IPS-18c (cell line): ENCODE results near the gene ACAT2.
A peak's percentile ranks its signal among the peaks of the same experiment; 100 is the strongest.
"Not testable (repeated sequence)": the region's sequence is repeated elsewhere in the genome, so short reads cannot be mapped to it uniquely, and the experiment has no call there.

Experiments
- H3K4me3 ChIP-seq: 2 replicates; pipeline ENCODE4 v1.7.0; 2013; ENCODE audit warnings: low read depth, mild to moderate bottlenecking, low read length, moderate library complexity; ENCODE audit not compliant: insufficient read depth
- H3K9me3 ChIP-seq: one replicate; pipeline ENCODE4 v1.6.1; 2013; ENCODE audit warnings: mild to moderate bottlenecking, low read length, moderate library complexity; ENCODE audit not compliant: control insufficient read depth, insufficient read depth

The ACAT2 gene

DNA sequence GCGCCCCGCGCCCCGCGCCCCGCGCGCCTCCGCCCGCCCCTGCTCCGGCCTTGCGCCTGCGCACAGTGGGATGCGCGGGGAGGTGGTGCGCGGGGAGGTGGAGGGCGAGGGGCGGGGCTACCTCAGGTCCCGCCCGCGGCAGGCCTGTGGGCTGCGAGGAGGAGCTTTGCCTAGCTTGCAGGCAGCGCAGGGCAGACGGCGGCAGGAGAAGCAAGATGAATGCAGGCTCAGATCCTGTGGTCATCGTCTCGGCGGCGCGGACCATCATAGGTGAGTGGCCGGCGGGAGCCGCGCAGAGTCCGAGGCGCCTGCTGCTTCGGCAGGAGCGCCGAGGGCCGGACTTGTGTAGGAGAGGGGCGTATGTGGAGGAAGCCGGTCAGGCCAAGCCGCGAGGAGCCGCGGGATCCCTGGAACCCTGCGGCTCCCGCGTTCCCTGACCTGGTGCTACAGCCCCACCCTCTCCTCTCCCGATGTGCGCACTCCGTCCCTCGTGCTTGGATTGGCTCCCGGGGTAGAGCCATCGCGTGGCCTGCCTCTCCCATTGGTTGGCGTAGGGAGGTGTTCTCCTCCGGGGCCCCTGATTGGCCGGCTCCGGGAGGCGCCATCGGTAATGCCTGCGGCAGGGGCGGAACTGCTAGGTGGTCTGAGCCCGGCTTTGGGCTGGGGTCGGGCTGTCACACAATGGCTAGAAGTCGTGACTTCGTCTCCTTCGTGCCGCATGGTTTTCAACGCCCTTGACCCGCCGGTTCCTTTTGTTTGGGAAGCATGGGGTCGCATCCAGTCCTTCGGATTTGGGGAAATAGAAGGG is at the start of gene ACAT2:
TSS of gene ACAT2 (plus strand) at position 173 of the 808 bp plus-strand sequence. CDS start at position 216, 43 bp downstream.
- Histone ChIP-seq H3K9me3 (no peaks in the 10 kb centered on the region), H3K4me3 (peak within 1 kb of the TSS; percentile 96)

DNA sequence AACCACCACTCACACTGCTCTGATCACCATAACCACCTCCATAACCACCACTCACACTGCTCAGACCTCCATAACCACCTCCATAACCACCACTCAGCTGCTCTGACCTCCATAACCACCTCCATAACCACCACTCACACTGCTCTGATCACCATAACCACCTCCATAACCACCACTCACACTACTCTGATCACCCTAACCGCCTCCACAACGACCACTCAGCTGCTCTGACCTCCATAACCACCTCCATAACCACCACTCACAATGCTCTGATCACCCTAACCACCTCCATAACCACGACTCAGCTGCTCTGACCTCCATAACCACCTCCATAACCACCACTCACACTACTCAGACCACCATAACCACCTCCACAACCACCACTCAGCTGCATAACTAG is 49.5 kb upstream of the ACAT2 start:
- H3K4me3 ChIP-seq, H3K9me3 ChIP-seq: not testable (repeated sequence)

GRCh38 chr6:159713984-159714383 is 47.9 kb upstream of the ACAT2 start:
- Histone ChIP-seq H3K4me3 (no peak overlapping the region), H3K9me3 (no peaks in the 10 kb centered on the region)

DNA sequence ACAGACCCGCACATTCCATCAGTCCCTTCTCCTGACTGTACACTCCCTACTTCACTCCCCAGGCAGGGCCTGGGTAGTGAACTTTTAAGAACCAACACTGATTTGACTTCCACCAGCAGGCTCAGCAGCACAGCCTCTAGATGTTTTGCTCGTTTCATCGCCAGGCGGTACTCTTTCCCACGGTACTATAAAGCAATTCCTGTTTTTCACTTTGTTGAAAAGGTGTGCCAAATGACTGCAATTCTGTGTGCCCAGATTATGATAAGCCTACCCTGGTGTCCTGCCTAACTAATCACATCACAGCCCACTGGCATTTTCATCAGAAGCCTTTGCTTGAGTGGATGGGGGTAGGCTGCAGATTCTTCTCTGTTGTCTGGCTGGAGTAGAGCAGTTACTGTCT is 47.4 kb upstream of the ACAT2 start:
- no peaks in the 10 kb centered on the region for H3K9me3 ChIP-seq
- H3K4me3 ChIP-seq: no peak overlapping the region

DNA sequence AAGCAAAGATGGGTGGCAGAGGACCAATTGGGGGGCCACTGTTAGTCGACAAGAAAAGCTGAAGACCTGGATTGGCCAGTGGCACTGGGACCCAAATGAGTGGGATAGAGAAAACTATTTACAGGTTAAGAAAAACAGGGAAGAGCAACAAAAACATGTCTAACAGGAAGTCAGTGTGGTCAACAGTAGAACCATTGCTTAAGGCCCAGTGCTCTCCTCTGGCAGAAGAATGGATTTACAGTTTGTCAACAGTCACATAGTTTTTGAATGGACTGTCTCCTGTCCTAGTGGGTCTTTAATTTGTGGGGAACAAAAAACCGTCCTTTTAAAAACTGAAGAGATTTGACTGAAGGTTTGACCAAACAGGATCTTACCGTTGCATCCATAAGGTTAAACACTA is 46.7 kb upstream of the ACAT2 start:
- Histone ChIP-seq H3K4me3 (no peak overlapping the region), H3K9me3 (no peaks in the 10 kb centered on the region)

GRCh38 chr6:159715605-159716004 is 46.2 kb upstream of the ACAT2 start:
- Histone ChIP-seq H3K9me3 (no peaks in the 10 kb centered on the region), H3K4me3 (no peak overlapping the region)

- Histone ChIP-seq H3K9me3 (no peaks in the 10 kb centered on the region), H3K4me3 (no peak overlapping the region)
Measured at GRCh38 chr6:159716247-159717096, 45.4 kb upstream of the ACAT2 start.

- no peak overlapping the region for H3K4me3 ChIP-seq
Measured at GRCh38 chr6:159718634-159719033, 43.2 kb upstream of the ACAT2 start.

DNA sequence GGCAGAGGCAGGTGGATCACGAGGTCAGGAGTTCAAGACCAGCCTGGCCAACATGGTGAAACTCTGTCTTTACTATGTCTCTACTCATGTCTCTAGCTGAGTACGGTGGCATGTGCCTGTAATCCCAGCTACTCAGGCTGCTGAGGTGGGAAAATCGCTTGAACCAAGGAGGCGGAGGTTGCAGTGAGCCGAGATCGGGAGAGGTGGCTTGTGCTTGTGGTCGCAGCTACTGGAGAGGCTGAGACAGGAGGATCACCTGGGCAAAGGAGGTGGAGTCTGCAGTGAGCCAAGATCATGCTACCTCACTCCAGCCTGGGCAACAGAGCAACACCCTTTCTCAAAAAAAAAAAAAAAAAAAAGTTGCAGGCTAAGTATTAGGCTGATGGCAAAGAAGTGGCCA is 42.6 kb upstream of the ACAT2 start:
- Histone ChIP-seq H3K9me3 (no peaks in the 10 kb centered on the region), H3K4me3 (no peak overlapping the region)

More at GRCh38 chr6:159718634-159719033, 43.2 kb upstream of the ACAT2 start:
- H3K9me3 ChIP-seq: no peaks in the 10 kb centered on the region

- H3K4me3 ChIP-seq: no peak overlapping the region
- H3K9me3 ChIP-seq: no peaks in the 10 kb centered on the region
Measured at GRCh38 chr6:159720708-159721107, 41.1 kb upstream of the ACAT2 start.

DNA sequence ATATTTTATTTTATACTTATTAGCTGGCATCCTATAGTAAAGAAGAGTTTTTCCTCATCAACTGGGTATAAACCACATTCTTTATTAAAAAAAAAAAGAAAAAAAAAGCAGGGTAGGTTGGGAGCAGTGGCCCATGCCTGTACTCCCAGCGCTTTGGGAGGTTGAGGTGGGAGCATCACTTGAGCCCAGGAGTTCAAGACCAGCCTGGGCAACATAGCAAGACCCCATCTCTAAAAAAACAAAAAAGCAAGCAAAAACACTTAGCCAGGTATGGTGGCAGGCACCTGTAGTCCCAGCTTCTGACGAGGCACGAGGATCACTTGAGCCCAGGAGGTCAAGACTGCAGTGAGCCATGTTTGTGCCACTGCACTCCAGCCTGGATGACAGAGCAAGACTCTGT is 39.9 kb upstream of the ACAT2 start:
- not testable (repeated sequence) for H3K9me3 ChIP-seq, H3K4me3 ChIP-seq

GRCh38 chr6:159722655-159723054 is 39.2 kb upstream of the ACAT2 start:
- H3K9me3 ChIP-seq: no peaks in the 10 kb centered on the region

GRCh38 chr6:159723259-159723658 is 38.6 kb upstream of the ACAT2 start:
- Histone ChIP-seq H3K9me3 (no peaks in the 10 kb centered on the region), H3K4me3 (no peak overlapping the region)

More at GRCh38 chr6:159722655-159723054, 39.2 kb upstream of the ACAT2 start:
- no peak overlapping the region for H3K4me3 ChIP-seq

- Histone ChIP-seq H3K4me3 (no peak overlapping the region), H3K9me3 (no peaks in the 10 kb centered on the region)
Measured at GRCh38 chr6:159724778-159725177, 37.1 kb upstream of the ACAT2 start.

GRCh38 chr6:159725208-159725607 is 36.6 kb upstream of the ACAT2 start:
- not testable (repeated sequence) for H3K4me3 ChIP-seq, H3K9me3 ChIP-seq

GRCh38 chr6:159726255-159726917 is 35.5 kb upstream of the ACAT2 start:
- H3K4me3 ChIP-seq: peak overlapping the region; percentile 95
- H3K9me3 ChIP-seq: no peaks in the 10 kb centered on the region

GRCh38 chr6:159726918-159727716 is 34.7 kb upstream of the ACAT2 start, which contains the start of gene WTAP:
WTAP (plus strand) TSS chr6:159727506; CDS start chr6:159736266, 8,760 bp downstream.
- Histone ChIP-seq H3K9me3 (no peaks in the 10 kb centered on the region), H3K4me3 (peak within 1 kb of the TSS; percentile 95)
